ENCODE data around the gene MAGT1. TPM values are rescaled to one million over a fixed set of nuclear protein-coding genes. Genes with fewer than 3 reads are reported as not detected.

Gene MAGT1
- total RNA-seq, 4 donors from 2014 or later, result 39.7 to 60.1 (median 43.4) TPM

- DNase-seq (ENCODE audit: low spot score) (no peak), ATAC-seq (ENCODE audit: low FRiP score) (no peak)
- TF ChIP-seq CTCF (IDR thresholded peaks at IDR 0.05), result no peak
These were observed 75.0 kb downstream of the MAGT1 start for GRCh38 chrX:77820091-77820727.

- ATAC-seq (ENCODE audit: low FRiP score), result no peak
- DNase-seq (ENCODE audit: low spot score), result no peak
- TF ChIP-seq CTCF (IDR thresholded peaks at IDR 0.05), result no peak
These were observed 81.0 kb downstream of the MAGT1 start for GRCh38 chrX:77814210-77814609.

DNA sequence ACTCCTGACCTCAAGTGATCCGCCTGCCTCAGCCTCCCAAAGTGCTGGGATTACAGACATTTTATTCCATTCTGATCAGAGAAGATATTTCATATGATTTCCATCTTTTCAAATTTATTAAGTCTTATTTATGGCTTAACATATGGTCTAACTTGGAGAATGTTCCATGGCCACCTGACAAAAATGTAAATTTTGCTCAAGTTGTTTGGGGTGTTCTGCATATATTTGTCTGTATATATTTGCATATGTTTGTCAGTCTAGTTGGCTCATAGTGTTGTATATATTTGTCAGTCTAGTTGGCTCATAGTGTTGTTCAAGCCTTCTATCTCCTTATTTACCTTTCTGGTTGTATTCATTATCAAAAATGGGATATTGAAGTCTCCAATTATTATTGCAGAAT, 93.0 kb downstream of the MAGT1 start:
- ATAC-seq (ENCODE audit: low FRiP score) (no peak), DNase-seq (ENCODE audit: low spot score) (no peak)
- TF ChIP-seq CTCF (IDR thresholded peaks at IDR 0.05), result no peak

GRCh38 chrX:77795124-77795523, 100.1 kb downstream of the MAGT1 start:
- DNase-seq (ENCODE audit: low spot score) (no peak), ATAC-seq (ENCODE audit: low FRiP score) (no peak)
- TF ChIP-seq CTCF (IDR thresholded peaks at IDR 0.05), result no peak

DNA sequence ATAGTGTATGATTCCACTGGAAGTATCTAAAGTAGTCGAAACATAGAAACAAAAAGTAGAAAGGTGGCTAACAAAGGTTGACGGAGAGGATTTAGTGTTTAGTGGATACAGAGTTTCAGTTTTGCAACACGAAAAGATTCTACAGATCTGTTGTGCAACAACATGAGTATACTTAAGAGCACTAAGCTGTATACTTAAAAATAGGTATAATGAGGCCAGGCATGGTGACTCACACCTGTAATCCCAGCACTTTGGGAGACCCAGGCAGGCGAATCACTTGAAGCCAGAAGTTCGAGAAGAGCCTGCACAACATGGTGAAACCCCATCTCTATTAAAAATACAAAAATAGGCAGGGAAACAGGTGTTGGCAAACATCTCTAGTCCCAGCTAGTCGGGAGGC, 101.3 kb downstream of the MAGT1 start:
- no peak for TF ChIP-seq CTCF (IDR thresholded peaks at IDR 0.05)
- DNase-seq (ENCODE audit: low spot score) (no peak), ATAC-seq (ENCODE audit: low FRiP score) (no peak)

GRCh38 chrX:77788050-77788449, 107.2 kb downstream of the MAGT1 start:
- no peak for DNase-seq (ENCODE audit: low spot score)
- no peak for TF ChIP-seq CTCF (IDR thresholded peaks at IDR 0.05)
- no peak for ATAC-seq (ENCODE audit: low FRiP score)

DNA sequence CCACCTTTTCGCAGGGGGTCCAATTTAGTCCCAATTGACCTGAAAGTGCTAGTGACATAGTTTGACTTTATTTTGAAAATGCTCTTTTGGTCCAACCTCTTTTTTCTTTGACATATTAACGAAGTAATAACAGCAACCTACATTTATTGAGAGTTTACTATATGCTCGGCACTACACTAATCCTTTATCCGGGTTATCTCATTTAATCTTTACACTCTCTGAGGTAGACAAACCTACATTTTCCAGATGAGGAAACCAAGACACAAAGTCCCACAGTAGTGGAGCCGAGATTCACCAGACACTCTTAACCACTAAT, 108.9 kb downstream of the MAGT1 start:
- TF ChIP-seq CTCF (IDR thresholded peaks at IDR 0.05), result no peak
- no peak for DNase-seq (ENCODE audit: low spot score)
- no peak for ATAC-seq (ENCODE audit: low FRiP score)

Measured in omental fat pad (tissue), 4 donors.